T-helper 2 cell (primary cell): Measurements from ENCODE around the gene FREM3.
A peak's percentile ranks its signal among the peaks of the same experiment; 100 is the strongest.
"Not testable (repeated sequence)": the region's sequence is repeated elsewhere in the genome, so short reads cannot be mapped to it uniquely, and the experiment has no call there.

Experiments
- DNase-seq, 5 experiments: peaks; one replicate each; pipeline versions ENCODE4 v3.0.0 to v3.0.0-alpha.2; 2012 to 2022
- total RNA-seq, 2 donors: gene quantifications; one replicate each; lab custom pipeline; 2026; lab: John Stamatoyannopoulos, UW

FREM3 gene
- 0.62 to 1.4 reads per million in 2 donors for total RNA-seq

DNA sequence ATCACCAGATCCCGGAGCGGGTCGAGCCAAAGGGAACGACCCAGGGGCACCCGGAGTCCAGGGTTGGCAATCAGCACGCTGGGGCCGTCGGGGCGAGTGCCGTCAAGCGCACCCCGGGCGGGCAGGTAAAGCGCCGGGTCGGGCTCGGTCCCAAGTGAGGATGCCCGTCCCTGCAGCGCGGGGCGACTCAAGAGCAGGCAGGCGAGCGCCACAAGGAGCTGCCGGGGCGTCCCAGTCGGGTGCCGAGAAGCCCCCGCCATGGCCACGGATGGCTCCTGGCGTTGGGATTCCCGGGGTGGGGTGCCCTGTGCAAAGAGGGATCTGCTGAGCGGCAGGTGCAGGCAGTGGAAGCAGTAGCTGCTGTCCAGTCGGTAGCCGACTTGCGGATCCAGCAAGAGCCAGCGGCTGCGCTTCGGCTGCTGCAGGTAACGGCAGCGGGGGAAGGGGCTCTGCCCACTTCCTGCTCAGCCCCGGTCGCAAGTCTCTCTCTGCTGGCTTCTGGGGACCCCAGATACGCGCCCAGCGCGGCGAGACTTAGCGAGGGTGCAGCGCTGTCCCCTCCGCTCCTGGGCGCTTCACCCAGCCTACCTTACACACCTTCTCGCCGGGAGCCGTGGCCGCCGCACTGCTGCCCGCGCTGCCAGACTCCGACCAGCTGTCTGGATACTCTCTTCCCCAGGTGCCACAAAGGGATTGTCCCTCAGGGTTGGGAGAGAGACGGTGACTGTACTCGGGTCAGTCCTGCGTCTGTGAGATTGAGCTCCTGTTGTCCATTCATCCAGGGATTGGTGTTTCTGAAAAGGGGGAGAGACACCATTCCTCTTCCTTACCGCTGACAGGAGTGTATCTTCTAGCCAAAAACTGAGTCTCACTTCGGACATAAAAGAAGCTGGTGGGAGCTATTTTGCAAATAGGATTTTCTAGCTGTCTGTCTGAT is at the start of gene FREM3:
Gene FREM3, minus strand, starts transcription at position 260 of the 937 bp plus-strand sequence. Its CDS starts 0 bp downstream, at position 260.
- peak in 1 of 5 experiments; percentile 25 for DNase-seq

DNA sequence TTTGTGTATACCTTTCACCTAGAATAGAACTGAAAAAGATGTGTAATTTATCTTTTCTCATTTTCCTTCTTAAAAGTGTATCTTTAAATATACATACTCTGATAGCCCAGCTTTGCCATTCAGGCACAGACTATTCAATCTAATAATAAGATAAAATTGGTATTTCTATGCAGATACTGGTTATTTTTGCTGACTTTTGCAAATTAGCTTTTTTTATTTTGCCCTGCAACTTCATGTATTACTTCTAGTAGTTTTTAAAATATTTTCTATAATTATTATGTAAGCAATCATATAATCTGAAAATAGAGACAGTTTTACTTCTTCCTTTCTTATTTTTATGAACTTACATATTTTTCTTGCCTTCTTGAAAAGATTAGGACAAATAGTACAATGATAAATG is 45.4 kb upstream of the FREM3 start:
- DNase-seq = no peak

DNA sequence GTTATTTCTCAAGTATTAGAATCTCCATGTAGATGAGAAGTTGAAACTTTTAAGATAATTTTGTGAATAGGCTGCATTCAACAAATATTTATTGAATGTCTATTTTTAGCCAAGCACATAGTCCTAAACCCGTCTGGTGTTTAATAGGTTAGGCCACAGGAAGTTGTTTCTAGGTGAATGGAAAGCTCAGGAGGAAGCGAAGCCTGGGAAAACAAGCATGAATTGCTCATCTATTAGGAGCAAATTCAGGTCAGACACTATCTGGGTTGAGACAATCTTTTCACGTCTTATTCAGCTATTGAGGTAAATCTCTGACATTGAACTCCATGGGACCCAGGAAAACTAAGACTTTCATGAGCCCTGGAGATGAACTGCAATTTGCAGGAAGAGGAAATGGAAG is 43.1 kb upstream of the FREM3 start:
- DNase-seq = no peak

DNA sequence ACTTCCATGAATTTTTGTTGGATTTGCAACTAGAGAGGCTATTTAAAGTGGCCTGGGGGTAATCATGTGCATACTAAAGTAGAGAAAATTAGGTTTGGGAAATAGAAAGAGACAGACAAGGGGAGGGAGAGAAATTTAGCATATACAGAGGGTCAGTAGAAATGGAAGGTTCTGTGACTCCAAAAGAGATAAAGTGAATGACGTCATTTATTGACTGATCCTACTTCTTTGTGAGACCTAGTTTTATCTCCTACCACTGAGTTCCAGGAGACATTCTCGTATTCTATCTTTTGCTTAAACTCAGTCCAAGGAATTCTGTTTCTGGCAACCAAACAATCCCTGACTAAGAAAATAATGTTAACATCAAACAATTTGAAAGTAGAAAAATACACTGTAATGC is 42.4 kb upstream of the FREM3 start:
- DNase-seq = no peak

DNA sequence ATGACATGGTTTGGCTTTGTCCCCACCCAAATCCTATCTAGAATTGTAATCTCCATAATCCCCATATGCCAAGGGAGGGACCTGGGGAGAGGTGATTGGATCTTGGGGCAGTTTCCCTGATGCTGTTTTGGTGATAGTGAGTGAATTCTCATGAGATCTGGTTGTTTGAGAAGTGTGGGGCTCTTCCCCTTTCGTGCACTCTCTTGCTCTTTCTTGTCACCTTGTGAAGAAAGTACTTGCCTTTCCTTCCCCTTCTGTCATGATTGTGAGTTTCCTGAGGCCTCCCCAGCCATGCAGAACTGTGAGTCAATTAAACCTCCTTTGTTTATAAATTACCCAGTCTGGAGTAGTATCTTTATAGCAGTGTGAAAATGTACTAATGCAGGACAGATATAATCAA is 36.4 kb upstream of the FREM3 start:
- no peak for DNase-seq

DNA sequence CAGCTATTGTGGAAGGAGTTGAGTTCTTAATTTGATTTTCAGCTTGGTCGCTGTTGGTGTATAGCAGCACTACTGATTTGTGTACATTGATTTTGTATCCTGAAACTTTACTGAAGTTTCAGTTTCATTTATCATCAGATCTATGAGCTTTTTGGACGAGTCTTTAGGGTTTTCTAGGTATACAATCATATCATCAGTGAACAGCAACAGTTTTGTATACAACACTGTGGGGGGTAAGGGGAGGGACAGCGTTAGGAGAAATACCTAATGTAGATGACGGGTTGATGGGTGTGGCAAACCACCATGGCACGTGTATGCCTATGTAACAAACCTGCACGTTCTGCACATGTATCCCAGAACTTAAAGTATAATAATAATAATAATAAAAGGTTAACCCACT is 35.6 kb upstream of the FREM3 start:
- peak in 1 of 5 experiments; percentile 56 for DNase-seq

DNA sequence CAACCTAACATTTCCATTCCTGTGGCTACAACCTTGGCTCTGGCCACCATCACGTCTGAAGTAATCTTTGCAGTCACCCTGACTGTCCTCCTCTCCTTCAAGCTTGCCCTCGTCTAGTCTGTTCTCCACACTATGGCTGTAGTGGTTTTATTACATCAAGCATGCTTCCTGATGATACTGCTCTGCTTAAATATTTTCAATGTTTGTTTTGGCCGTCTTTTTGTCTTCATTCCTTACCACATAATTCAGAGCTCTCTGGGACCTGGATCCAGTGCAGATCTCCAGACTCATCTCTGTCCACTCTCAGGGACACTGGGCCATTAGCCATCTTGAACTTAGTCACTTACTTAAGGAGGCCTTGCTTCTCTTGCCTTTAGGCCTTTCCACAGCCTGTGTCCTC is 27.7 kb upstream of the FREM3 start:
- no peak for DNase-seq

DNA sequence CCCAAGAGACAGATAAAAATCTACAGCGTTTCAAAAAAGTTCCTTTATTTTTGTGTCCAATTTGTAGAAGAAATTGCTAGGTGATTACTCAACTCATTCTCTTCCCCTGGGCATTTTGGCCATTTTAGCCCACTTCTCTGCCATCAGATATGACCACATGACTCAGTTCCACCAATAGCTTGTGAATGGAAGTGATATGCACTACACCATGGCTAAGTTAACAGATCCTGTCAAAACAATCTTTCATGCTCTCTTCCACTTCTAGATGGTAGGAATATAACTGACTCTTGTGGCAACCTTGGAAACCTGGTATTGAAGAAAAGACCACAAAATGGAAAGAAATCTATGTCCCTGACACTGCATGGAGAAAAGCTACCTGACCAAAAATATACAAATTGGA is 26.2 kb upstream of the FREM3 start:
- no peak for DNase-seq

DNA sequence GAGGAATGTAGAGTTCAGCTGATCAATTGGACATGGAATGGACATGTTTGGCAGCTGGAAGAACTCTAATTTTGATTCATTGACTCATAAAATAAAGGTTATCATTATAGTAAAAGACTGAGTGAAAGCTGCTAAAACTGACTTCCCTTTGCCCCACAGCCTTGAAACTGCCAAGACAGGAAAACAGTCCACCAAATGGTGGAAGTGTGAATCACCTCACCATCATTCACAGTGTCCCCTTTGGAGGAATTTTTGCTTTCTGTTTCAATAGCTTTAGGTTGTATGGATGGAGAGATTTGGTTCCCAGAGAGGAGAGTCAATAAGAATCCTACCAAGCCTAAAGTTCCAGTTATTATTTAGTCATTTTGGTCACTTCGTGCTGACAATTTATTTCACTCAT is 20.8 kb upstream of the FREM3 start:
- DNase-seq = no peak

DNA sequence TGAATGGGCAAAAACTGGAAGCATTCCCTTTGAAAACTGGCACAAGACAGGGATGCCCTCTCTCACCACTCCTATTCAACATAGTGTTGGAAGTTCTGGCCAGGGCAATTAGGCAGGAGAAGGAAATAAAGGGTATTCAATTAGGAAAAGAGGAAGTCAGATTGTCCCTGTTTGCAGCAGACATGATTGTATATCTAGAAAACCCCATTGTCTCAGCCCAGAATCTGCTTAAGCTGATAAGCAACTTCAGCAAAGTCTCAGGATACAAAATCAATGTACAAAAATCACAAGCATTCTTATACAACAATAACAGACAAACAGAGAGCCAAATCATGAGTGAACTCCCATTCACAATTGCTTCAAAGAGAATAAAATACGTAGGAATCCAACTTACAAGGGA is 18.3 kb upstream of the FREM3 start:
- not testable (repeated sequence) for DNase-seq

DNA sequence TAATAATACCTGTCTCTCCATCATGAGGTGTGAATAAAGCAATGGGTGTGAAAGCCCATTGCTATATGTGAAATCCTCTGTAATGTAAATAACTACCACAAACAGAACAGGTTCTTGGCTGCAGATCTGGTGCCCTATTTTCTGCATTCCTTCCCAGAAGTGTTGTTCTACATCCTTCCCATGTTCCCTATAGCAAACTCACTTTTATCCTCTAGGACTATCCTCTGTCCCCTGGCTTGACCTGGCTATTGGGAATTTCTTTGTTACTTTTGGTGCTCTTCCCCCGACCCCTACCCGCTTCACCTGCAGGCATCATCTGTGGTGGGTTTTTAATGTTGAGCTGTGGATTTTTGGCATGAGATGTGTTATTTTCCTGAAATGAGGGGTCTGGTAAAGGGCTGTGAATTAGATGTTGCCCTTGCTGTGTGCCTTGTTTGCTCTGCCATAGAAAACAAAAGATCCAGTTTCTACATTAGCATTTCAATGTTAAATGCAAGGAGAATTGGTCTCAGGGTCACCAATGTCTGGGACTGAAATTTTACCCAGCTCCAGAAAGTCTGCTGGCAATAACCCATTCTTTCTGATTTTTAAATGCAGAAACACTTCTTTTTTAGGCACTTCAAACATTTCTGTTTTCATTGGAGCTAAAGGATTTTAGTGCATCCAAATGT is 13.6 kb upstream of the FREM3 start:
- no peak for DNase-seq

DNA sequence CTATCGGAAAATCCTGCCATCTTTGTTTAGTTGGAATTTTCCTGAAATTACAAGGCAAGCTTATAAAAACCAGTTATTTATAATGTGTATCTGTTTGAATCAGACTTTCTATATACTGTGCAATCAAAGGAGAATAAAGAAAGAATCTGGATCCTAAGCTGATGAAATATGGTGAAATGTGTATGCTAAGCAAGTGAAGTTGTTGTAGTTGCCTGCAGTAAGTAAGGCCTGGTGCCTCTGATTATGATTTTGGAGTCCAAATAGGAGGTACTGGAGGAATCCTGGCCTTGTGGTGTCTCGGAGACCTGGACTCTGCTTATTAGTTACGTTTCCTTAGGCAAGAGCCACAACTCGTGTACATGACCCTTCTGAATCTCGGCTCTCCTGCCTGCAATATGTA is 13.1 kb upstream of the FREM3 start:
- DNase-seq = no peak

DNA sequence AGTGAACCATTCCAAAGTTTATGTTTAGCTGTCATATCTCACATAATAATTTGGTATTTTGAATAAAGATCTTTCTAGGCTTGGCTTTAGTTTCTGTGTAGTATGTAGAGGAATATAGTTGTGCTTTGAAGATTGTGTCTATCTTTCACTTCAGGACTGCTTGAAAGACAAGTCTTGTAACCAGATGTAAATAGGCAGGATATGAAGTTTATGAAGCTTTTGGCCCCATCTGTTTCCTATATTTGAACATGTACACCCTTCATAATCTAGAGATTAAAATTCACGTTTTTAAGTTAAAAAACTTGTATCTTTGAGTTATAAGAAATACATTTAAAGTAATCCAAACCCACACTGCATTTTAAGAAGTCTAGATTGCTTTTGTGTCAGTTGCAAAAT is 11.7 kb upstream of the FREM3 start:
- no peak for DNase-seq

DNA sequence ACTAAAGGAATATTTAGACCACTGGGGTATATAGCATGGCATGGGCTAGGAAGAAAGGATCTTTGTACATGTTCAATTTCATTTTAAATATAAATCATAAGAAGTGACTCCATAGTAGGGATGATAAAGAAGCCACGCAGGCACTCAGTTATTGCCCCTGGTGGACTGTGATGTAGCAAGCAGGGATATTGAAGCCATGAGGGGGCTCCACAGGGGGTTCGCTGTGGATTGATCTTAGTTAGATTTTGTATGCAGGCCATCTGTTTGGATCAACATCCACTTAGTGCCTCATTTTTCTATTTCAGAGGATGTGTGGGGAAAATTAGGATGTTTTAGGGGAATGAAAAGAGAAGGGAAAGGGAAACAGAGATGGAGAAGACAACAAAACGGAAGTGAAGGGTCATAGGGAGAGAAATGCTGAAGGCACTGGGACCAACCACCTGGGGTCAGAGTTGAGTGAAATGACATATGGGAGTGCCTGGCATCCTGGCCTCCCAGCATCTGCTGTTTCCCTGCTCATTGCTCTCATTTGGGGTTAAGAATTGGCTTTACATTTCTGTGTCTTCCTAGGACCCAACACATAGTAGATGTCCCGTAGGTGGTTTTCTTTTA is 11.2 kb upstream of the FREM3 start:
- DNase-seq = no peak

DNA sequence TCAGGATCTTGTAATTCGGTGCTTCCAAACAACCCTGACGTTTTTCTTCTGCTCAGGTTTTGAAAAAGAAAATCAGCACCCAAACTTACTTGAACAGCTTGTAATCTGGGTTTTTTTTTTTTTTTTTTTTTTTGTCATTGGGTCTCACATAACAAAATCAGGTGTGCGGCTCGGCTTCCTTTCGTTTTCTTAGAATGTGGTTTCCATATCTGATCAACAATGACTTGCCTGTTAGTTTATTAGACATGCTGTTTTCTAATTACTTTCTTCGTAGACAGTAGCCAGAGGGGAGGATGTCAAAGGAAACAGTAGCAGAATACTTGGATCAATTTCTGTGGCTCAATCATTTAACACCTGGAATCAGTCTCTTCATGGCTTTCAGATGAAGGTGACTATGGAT is 890 bp upstream of the FREM3 start:
- DNase-seq = peak in 1 of 5 experiments; percentile 68

DNA sequence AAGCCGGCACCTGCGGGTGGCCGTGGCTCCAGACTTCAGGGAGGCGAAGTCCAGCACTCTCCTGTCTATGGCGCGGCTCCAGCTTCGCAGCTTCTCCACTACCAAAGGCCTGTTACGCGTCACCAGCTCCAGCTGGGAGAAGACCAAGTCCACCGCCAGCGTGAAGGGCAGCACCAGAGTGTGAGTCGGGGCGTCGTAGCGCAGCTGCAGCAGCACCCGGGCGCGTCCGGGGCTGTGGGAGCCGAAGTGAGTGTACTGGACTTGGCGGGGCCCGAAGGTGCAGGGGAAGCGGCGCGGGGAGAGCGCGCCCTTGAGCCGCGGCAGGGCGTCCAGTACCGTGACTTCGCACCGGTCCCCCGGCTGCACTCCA is 444 bp downstream of the FREM3 start:
- no peak for DNase-seq

DNA sequence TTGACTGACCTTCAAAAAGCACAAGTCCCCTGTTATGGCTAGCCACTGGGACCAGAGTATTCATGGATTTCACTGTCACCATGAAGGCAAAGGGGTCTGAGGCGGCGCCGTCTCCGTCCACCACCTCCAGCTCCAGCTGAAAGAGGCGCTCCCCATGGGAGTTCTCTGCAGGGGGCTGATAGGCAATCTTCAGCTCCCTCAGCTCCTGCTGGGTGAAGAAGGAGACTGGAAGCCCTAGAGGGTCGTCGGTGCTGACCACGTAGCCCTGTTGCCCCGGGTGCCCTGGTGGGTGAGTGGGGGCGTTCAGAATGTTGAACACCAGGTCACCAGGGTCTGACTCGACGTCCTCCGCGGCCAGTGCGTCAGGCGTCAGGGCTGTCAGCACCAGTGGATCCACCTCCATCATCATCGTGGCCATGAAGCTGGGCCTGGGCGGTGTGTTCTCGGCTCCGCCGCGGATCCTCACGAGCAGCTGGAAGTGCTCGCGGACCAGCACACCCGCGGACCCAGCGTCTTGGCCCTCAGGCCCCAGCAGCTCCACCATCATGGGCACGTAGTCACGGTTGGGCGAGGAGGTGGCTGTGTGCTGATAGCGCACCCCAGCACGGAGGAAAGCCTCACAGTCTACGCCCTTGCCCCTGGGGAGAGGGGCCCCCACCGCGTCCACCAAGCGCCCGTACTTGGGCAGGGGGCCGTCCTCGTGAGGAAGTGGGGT is 987 bp downstream of the FREM3 start:
- no peak for DNase-seq

DNA sequence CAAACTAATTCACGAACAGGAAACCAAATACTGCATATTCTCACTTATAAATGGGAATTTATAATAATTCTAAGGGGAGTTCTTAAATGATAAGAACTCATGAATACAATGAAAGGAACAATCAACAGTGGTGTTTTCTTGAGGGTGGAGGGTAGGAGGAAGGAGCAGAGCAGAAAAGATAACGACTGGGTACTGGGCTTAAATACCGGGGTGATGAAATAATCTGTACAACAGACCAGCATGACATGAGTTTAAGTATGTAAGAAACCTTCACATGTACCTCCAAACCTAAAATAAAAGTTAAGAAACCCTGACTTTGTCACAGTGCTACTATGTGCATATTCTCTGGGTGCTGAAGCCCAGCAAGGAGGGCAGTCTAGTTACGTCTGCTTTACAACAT is 6.6 kb downstream of the FREM3 start:
- no peak for DNase-seq

DNA sequence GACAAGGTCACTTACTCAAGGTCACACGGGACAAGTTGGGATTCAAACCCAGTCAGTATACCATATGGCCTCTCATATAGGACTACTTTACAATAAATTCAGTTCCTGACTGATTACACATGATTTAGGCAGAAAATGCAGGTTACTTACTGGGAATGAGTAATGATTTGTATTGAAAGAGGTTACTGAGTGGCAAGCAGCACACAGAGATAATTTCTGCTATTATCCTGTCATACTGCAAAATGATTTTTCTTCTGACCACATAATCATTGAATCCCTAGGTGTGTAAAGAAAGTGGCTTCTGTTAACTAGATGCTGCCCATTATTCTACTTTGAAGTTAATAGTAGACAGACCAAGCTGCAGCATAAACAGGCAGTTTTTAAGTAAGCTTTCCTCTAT is 8.2 kb downstream of the FREM3 start:
- no peak for DNase-seq

DNA sequence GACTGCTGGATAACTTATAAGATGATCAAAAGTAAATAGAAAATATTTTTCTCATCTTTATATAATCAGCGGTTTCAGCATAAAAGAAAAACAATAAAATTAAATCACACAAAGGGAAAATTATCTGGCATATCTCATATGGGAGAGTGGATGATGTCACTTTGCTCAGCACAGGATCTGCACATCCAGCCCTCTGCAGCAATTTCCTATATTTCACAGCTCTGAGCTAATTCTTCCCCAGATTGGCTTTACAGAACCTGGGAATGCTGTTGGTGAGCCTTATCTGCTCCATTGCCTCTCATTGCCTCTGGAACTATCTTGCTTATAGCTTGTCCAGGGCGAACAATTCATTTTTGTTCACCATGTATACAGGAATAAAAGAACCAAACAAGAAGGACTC is 21.0 kb downstream of the FREM3 start:
- no peak for DNase-seq

DNA sequence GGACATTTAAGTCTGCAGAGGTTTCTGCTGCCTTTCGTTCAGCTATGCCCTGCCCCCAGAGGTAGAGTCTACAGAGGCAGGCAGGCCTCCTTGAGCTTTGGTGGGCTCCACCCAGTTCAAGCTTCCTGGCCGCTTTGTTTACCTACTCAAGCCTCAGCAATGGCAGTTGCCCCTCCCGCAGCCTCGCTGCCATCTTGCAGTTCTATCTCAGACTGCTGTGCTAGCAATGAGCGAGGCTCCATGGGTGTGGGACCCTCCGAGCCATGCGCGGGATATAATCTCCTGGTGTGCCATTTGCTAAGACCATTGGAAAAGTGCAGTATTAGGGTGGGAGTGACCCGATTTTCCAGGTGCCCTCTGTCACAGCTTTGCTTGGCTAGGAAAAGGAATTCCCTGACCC is 26.8 kb downstream of the FREM3 start:
- not testable (repeated sequence) for DNase-seq

DNA sequence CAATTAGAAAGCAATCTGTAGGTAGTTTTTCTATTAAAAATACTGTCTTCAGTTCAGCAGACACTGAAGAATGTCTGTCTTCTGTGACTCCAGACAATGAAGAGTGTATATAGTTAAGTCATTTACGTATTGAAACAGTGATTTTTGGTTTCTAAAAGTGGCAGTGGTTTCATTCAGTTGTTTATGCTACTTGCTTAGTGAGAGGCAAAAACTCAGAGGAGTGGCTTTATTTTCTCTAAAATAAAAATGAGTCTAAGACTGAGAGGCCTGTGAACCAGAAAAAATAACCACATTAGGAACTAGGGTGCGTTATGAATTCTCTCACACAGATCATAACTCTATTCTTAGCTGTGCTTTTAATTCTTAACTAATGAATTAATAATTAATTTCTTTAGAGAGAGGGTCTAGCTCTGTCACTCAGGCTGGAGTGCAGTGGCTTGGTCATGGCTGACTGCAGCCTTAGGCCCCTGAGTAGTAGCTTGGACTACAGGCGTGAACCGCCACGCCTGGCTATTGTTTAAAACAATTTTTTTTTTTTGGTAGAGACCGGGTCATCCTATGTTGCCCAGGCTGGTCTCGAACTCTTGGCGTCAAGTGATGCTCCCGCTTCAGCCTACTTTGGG is 31.4 kb downstream of the FREM3 start:
- DNase-seq = no peak

DNA sequence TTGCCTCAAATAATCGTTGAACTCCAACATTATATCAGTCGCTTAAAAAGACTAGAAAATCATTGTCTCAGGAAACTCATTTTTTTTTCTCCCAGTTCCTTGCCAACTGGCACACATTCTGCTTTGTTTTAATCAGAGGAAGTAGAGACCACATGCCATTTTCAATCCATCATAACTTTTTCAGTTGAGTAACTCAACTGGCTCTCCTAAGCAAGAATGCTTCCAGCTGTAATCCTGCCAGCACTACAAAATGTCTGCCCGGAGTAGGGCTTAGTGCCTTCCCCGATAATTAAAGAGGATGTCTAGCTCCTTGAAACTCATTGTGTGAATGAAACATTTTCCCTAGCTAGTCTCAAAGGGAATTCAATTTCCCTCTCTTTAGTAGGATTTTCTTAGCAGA is 33.0 kb downstream of the FREM3 start:
- DNase-seq = no peak
